DOHH2 (cell line): Measurements from ENCODE around the gene SCGB3A1.

Experiments used
- CTCF ChIP-seq: fragments of 200-600 bp; sonication (generic); IDR thresholded peaks from one replicate; pipeline ENCODE4 v1.5.1; 2014; ENCODE audit warnings: antibody characterized with exemption, mild to moderate bottlenecking, low read depth, low read length; ENCODE audit not compliant: poor library complexity, severe bottlenecking
- EZH2phosphoT487 ChIP-seq: fragments of 200-600 bp; sonication (generic); IDR thresholded peaks from 2 replicates; pipeline ENCODE4 v1.6.1; 2017; ENCODE audit warnings: borderline replicate concordance, mild to moderate bottlenecking, antibody characterized with exemption, low read length, moderate library complexity, mixed read lengths

- TF ChIP-seq CTCF (no peak), EZH2phosphoT487 (no peak)
Observed at GRCh38 chr5:180600554-180601041, 9.3 kb upstream of the SCGB3A1 start.
